A673 (cell line): Measurements from ENCODE around the gene CHCHD6. TPM values are rescaled to one million over a fixed set of nuclear protein-coding genes. Genes with fewer than 3 reads are reported as not detected.
A peak's percentile ranks its signal among the peaks of the same experiment; 100 is the strongest.

Experiments
- BruUV-seq: library from RNA; stranded (reverse); fragments of 400-500 nt; replicated peaks from 2 replicates; lab custom pipeline; 2021; lab: Mats Ljungman, UMichigan
- CTCF ChIA-PET: fragments of 300-600 bp; sonication (Branson Sonifier 250); formaldehyde crosslinking; loops from one replicate; lab custom pipeline; 2022; ENCODE audit warnings: antibody characterized with exemption; lab: Charles Lee
- POLR2A ChIA-PET: fragments of 300-600 bp; sonication (Branson Sonifier 250); formaldehyde crosslinking; loops from one replicate; lab custom pipeline; 2022; ENCODE audit warnings: antibody characterized with exemption; ENCODE audit not compliant: low non-redundant PET; lab: Charles Lee
- DNase-seq: peaks from one replicate; pipeline ENCODE4 v3.0.0-alpha.2; 2015; ENCODE audit warnings: low spot score
- H3K27ac ChIP-seq: fragments of 200-600 bp; sonication (generic); 2 replicates; pipeline ENCODE4 v1.5.1; 2016; ENCODE audit warnings: mixed run types, low read depth, mild to moderate bottlenecking, mixed read lengths, antibody characterized with exemption, low read length; ENCODE audit not compliant: poor library complexity, severe bottlenecking
- H3K27me3 ChIP-seq: fragments of 200-600 bp; sonication (generic); replicated peaks from 2 replicates; pipeline ENCODE4 v1.6.1; 2017; ENCODE audit warnings: mixed run types, low read depth, mild to moderate bottlenecking, mixed read lengths, antibody characterized with exemption, low read length; ENCODE audit not compliant: insufficient read depth, poor library complexity
- H3K36me3 ChIP-seq: fragments of 200-600 bp; sonication (generic); 2 replicates; pipeline ENCODE4 v1.6.1; 2016; ENCODE audit warnings: mixed run types, mild to moderate bottlenecking, mixed read lengths, antibody characterized with exemption, low read length; ENCODE audit not compliant: insufficient read depth, poor library complexity, severe bottlenecking
- H3K4me1 ChIP-seq: fragments of 200-600 bp; sonication (generic); 2 replicates; pipeline ENCODE4 v1.6.1; 2017; ENCODE audit warnings: mixed run types, mild to moderate bottlenecking, mixed read lengths, antibody characterized with exemption, low read length; ENCODE audit not compliant: insufficient read depth, poor library complexity, severe bottlenecking
- H3K4me3 ChIP-seq: fragments of 200-600 bp; sonication (generic); 2 replicates; pipeline ENCODE4 v1.5.1; 2016; ENCODE audit warnings: low read depth, mixed run types, mild to moderate bottlenecking, mixed read lengths, low read length; ENCODE audit not compliant: poor library complexity, severe bottlenecking
- H3K9me3 ChIP-seq: fragments of 200-600 bp; sonication (generic); 2 replicates; pipeline ENCODE4 v1.6.1; 2016; ENCODE audit warnings: mixed run types, low read depth, mild to moderate bottlenecking, mixed read lengths, antibody characterized with exemption, low read length; ENCODE audit not compliant: poor library complexity, severe bottlenecking
- CTCF ChIP-seq: fragments of 300-800, 200-600 bp; sonication (generic); conservative IDR thresholded peaks from 2 replicates; pipeline ENCODE4 v1.5.1; 2017; ENCODE audit warnings: low read depth, mild to moderate bottlenecking, antibody characterized with exemption, low read length, moderate library complexity, mixed read lengths
- EZH2 ChIP-seq: fragments of 200-600 bp; sonication (generic); IDR thresholded peaks from 2 replicates; pipeline ENCODE4 v1.6.1; 2017; ENCODE audit warnings: borderline replicate concordance, low read depth, mild to moderate bottlenecking, mixed read lengths, antibody characterized with exemption, low read length; ENCODE audit not compliant: poor library complexity, severe bottlenecking
- intact Hi-C: fragments of 100-400 bp; cut with micrococcal nuclease; formaldehyde crosslinking; loops from one replicate; pipeline ENCODE4 v1.10.0; 2022; ENCODE audit not compliant: unreplicated experiment
- total RNA-seq: library from RNA; stranded (reverse); gene quantifications from 2 replicates; pipeline ENCODE4 v1.2.3, GENCODE V29; 2021

The CHCHD6 gene
- total RNA-seq, 1 experiment from 2014 or later, result 23.3 TPM

- Histone ChIP-seq H3K4me1 (peaks cover 11% of the 10 kb centered on the region), H3K4me3 (no peak overlapping the region), H3K27ac (peak overlapping the region; percentile 52), H3K9me3 (no peaks in the 10 kb centered on the region), H3K36me3 (peaks cover 12% of the 10 kb centered on the region), H3K27me3 (no peaks in the 10 kb centered on the region)
- ChIA-PET POLR2A (no interaction called here), CTCF (no interaction called here)
- BruUV-seq, result no TSS peak
- intact Hi-C loops, result no loop called here
- TF ChIP-seq CTCF, result no peak
- no peak for TF ChIP-seq EZH2
- DNase-seq, result no peak
Measured at GRCh38 chr3:127009531-127009930, 305.5 kb downstream of the CHCHD6 start.

Other genes with a start within 250 kb of the CHCHD6 start
- 61.1 and 63.2 TPM in 2 replicates for gene ZXDC, start 228.3 kb upstream of the CHCHD6 start, total RNA-seq
- gene UROC1, start 186.5 kb upstream of the CHCHD6 start, total RNA-seq, result not detected in 2 replicates
- gene CHST13, start 180.1 kb upstream of the CHCHD6 start, total RNA-seq, result 0.35 TPM in 1 of 2 replicates, not detected in the other
- gene C3orf22, start 145.3 kb upstream of the CHCHD6 start, total RNA-seq, result not detected in 2 replicates
- gene TXNRD3, start 49.1 kb upstream of the CHCHD6 start, total RNA-seq, result 4.1 and 5.5 TPM in 2 replicates